ENCODE data around the gene SOX3. TPM values are rescaled to one million over a fixed set of nuclear protein-coding genes. Genes with fewer than 3 reads are reported as not detected.

Gene SOX3
- total RNA-seq, 2 donors from 2014 or later: 0.27 to 2.0 TPM

- Mint-ChIP-seq H3K36me3 (ENCODE audit: low read depth) (no peaks in the 10 kb centered on the region), H3K4me3 (peak overlapping the region; percentile 56), H3K27ac (no peak overlapping the region), H3K9me3 (no peaks in the 10 kb centered on the region), H3K27me3 (ENCODE audit: insufficient read depth) (peaks cover 100% of the 10 kb centered on the region), H3K4me1 (peaks cover 43% of the 10 kb centered on the region)
- H3K9me3 ChIP-seq (ENCODE audit: control insufficient read depth, low read length): no peaks in the 10 kb centered on the region
- WGBS, 2 experiments (ENCODE audit: insufficient coverage in 1 of 2, insufficient read length in 1 of 2): 30 to 58% methylated on average over 4 to 30 of the region's 30 CpGs
- no peaks in the 10 kb centered on the region for H3K4me1 ChIP-seq (ENCODE audit: control insufficient read depth, insufficient read depth, low read length)
- peaks cover 98% of the 10 kb centered on the region for H3K27me3 ChIP-seq (ENCODE audit: control insufficient read depth, insufficient read depth, low read length, poor library complexity, severe bottlenecking)
- DNase-seq: peak; percentile 64
- no peak overlapping the region for H3K9ac ChIP-seq (ENCODE audit: extremely low read depth, low read length, poor library complexity, severe bottlenecking)
- TF ChIP-seq CTCF (conservative IDR thresholded peaks at IDR 0.05): no peak
- no peaks in the 10 kb centered on the region for H3K36me3 ChIP-seq (ENCODE audit: control insufficient read depth, insufficient read depth, low read length)
- no peak overlapping the region for H3K27ac ChIP-seq (ENCODE audit: low read depth, low read length)
- H3K4me3 ChIP-seq (ENCODE audit: low read length): no peak overlapping the region
These were observed 4.8 kb upstream of the SOX3 start for GRCh38 chrX:140509468-140510305.

- H3K4me3 ChIP-seq (ENCODE audit: low read length): no peak overlapping the region
- Mint-ChIP-seq H3K4me1 (peaks cover 43% of the 10 kb centered on the region), H3K9me3 (no peaks in the 10 kb centered on the region), H3K4me3 (peak overlapping the region; percentile 24), H3K36me3 (ENCODE audit: low read depth) (no peaks in the 10 kb centered on the region), H3K27ac (no peak overlapping the region), H3K27me3 (ENCODE audit: insufficient read depth) (peaks cover 98% of the 10 kb centered on the region)
- H3K27me3 ChIP-seq (ENCODE audit: control insufficient read depth, insufficient read depth, low read length, poor library complexity, severe bottlenecking): peaks cover 97% of the 10 kb centered on the region
- no peaks in the 10 kb centered on the region for H3K9me3 ChIP-seq (ENCODE audit: control insufficient read depth, low read length)
- no peak for TF ChIP-seq CTCF (conservative IDR thresholded peaks at IDR 0.05)
- DNase-seq: peak; percentile 48
- WGBS, 2 experiments (ENCODE audit: insufficient coverage in 1 of 2, insufficient read length in 1 of 2): 61 to 86% methylated on average over 4 to 16 of the region's 16 CpGs
- no peaks in the 10 kb centered on the region for H3K4me1 ChIP-seq (ENCODE audit: control insufficient read depth, insufficient read depth, low read length)
- no peak overlapping the region for H3K9ac ChIP-seq (ENCODE audit: extremely low read depth, low read length, poor library complexity, severe bottlenecking)
- H3K36me3 ChIP-seq (ENCODE audit: control insufficient read depth, insufficient read depth, low read length): no peaks in the 10 kb centered on the region
- no peak overlapping the region for H3K27ac ChIP-seq (ENCODE audit: low read depth, low read length)
These were observed 4.1 kb upstream of the SOX3 start for GRCh38 chrX:140508958-140509357.

- peak; percentile 93 for DNase-seq
These were observed 3.1 kb upstream of the SOX3 start for GRCh38 chrX:140507982-140508305.

More at GRCh38 chrX:140507982-140508305, 3.1 kb upstream of the SOX3 start:
- H3K4me3 ChIP-seq (ENCODE audit: low read length): peak overlapping the region; percentile 58
- H3K36me3 Mint-ChIP-seq (ENCODE audit: low read depth): no peaks in the 10 kb centered on the region
- peaks cover 95% of the 10 kb centered on the region for H3K27me3 ChIP-seq (ENCODE audit: control insufficient read depth, insufficient read depth, low read length, poor library complexity, severe bottlenecking)
- no peaks in the 10 kb centered on the region for H3K4me1 ChIP-seq (ENCODE audit: control insufficient read depth, insufficient read depth, low read length)
- H3K27ac Mint-ChIP-seq: no peak overlapping the region
- H3K27me3 Mint-ChIP-seq (ENCODE audit: insufficient read depth): peaks cover 96% of the 10 kb centered on the region
- H3K9me3 Mint-ChIP-seq: no peaks in the 10 kb centered on the region
- peaks cover 48% of the 10 kb centered on the region for H3K4me1 Mint-ChIP-seq
- peak overlapping the region; percentile 61 for H3K4me3 Mint-ChIP-seq
- H3K9me3 ChIP-seq (ENCODE audit: control insufficient read depth, low read length): no peaks in the 10 kb centered on the region
- no peak overlapping the region for H3K27ac ChIP-seq (ENCODE audit: low read depth, low read length)
- peak; percentile 90 for TF ChIP-seq CTCF (conservative IDR thresholded peaks at IDR 0.05)
- no peaks in the 10 kb centered on the region for H3K36me3 ChIP-seq (ENCODE audit: control insufficient read depth, insufficient read depth, low read length)
- H3K9ac ChIP-seq (ENCODE audit: extremely low read depth, low read length, poor library complexity, severe bottlenecking): no peak overlapping the region
- WGBS, 2 experiments (ENCODE audit: insufficient coverage in 1 of 2, insufficient read length in 1 of 2): 0 to 2% methylated on average over 3 to 23 of the region's 23 CpGs
